NCI-H82 (cell line): ENCODE measurements around the gene KRTAP5-3.

Experiments used
- DNase-seq: peaks from one replicate; lab custom pipeline; 2025; lab: John Stamatoyannopoulos, UW

The KRTAP5-3 gene

DNA sequence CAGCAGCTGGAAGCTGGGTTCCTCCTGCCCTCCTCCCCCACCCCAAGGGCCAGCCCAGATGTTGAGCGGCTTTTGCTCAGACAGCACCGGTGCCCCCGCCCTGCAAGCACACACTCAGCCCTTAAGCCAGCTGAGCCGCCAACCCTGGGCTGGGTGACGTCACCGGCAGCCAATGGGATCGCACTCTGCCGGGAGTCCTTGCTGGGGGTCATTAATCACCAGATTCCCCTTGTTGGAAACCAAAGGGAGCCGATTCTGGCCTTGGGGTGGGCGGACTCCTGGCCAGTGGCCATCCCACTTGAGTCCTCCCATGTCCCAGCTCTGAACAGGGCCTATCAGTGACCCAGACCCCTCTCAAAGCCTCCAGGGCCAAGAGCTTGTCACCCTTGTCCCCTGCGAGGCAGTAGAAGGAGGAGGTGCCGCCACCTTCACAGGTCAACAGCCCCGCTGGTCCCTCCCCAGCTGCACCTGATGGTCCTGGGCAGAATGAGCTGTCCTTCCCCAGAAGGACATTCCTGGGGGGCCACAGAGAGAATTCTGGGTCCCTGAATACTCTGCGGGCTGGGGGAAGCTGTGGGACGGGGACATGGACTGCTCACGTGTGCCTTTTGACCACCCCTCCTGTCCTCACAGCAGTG, 43.6 kb downstream of the KRTAP5-3 start:
- DNase-seq = peak; percentile 88

DNA sequence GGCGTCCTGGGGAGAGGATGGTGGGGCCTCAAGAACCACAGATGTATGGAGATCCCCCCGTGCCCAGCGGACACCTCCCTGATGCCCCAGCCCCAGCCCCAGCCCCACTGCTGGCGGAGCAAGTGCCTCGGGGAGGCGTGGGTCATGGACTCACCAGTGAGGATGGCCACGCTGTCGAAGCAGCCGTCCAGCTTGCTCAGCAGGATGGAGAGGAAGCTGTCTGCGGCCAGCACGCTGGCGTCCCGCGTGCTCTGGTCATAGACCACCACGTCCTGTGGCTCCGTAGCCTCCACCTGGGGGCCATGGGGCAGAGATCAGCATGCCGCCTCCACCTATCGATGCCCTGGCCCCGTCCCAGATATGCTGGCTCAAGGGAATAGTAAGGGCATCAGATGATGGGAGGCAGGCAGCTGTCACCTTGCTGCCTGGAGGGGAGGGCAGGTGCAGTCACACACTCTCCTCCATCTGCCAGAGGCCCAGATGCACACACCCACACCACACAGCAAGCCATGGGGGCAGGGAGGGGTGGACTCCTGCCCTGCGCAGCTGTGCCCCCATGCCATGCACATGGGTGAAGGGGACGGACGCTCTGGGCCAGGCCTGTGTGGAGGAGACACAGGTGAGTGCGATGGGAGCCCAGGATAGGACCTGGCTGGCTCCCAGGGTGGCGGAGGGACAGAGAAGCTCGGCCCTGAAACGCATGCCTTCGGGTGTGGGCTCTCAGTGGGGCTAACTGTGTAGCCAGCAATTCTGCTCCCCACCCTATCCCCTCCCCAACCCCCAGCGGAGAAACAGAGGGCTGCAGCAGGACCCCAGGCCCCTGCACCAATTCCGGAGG, 44.3 kb downstream of the KRTAP5-3 start:
- DNase-seq = peak; percentile 28

DNA sequence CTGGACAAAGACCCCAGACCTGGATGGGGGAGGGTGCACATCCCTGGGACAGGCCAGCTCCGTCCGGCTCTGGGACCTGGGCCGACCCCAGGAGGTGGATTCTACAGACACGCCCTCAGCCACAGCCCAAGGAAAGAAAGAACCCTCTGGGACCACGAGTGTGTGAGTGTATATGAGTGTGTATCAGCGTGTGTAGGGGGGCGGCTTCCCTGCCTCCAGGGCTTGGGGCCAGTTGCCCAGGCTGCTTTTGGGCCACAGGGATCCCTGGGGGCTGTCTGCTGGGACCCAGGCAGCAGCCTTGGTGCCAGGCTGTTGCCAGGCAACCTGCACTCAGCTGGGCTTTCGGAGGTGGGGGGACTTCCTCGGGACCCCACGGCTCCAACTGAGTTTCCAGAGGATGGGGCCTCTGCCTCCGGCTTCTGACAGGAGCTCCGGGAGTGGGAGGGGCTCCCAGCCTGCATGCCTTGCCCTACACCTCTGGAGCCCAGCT, 45.1 kb downstream of the KRTAP5-3 start:
- no peak for DNase-seq

DNA sequence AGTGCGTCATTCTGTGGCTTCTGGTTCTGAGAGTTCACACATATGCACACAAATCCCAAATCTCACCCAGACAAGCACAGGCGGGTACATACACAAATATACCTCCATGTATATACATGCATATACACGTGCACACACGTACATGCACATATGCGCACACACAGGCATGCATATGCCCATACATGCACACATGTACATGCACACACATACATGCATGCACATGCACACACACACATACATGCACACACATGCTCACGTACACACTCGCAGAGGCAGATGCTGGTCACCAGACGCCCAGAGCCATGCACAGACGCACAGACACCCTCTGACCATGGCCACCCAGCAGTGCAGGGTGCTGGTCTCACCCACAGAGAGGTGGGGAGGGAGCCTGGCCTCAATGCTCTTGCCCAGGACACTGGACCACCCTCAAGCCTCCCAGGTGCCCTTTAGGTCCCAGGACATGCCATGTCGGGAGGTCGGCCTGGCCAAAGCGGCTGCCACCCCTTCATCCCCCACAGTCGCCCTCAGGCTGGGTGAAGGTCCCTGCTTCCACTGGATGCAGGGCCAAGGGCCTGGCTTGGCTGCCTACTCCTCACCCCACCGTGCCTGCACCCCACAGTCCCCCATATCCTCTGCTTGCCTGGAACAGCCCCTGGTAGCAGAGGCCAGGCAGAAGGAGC, 45.7 kb downstream of the KRTAP5-3 start:
- DNase-seq = no peak

DNA sequence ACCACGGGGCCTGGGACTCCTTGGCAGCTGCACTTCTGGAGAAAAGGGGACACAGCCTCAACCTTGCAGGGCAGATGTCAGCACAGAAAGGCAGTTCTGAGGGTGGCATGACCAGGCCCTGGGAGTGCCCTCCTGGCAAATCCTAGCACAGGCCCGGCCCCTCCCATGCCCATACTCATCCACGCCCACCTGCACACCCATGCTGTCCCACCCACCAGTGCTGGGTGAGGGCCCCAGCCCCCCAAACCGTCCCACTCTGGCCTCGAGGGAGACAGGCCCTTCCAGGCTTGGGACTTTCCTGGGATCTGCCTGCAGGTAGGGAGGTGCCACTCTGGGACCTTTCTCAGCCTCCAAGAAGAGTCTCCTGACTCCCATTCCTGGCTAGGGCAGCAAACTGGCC, 46.3 kb downstream of the KRTAP5-3 start:
- DNase-seq = no peak

DNA sequence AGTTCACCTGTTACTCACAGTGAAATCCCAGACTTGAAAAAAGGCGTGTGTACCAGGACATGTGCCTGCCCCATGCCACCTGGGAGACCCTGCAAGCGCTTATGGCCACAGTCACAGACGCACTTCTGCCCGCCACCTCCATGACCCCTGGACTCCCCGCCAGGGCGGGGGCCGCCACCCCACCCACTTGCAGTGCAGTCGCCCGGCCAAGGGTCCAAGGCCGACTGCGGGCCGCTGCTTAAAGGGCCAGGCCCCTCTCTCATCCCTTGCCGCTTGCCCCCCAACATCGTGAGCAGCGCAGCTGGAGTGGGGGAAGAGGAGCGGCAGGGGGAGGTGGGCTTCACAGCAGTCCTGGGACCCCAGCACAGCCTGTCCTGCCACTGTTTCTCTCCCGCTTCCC, 47.0 kb downstream of the KRTAP5-3 start:
- no peak for DNase-seq

DNA sequence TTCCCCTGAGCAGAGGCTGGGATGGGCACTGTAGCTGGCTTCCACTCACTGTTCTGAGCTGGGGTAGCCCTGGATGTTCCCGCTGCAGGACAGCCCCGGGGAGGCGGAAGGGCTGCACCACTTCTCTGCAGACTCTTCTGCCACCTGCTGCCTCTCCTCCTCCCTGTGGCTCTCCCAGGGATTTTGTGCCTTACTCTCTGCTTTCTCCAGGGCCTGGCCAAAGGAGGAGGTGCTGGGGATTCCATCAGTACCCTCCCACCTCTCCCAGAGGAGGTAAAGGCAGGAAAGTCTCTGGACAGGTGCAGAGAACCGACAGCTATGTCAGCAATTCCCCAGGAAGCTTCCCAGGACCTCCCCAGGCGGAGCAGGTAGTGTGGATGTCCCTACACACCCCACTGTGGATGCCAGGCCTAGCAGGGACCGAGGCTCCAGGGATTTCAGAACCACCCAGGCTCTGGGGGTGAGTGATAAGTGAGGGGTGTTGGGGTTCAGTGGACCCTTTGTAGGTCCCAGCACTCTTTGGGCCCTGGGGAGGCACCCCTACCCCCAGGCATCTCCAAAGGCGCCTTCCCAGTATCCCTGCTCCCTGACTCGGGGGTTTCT, 47.5 kb downstream of the KRTAP5-3 start:
- no peak for DNase-seq

DNA sequence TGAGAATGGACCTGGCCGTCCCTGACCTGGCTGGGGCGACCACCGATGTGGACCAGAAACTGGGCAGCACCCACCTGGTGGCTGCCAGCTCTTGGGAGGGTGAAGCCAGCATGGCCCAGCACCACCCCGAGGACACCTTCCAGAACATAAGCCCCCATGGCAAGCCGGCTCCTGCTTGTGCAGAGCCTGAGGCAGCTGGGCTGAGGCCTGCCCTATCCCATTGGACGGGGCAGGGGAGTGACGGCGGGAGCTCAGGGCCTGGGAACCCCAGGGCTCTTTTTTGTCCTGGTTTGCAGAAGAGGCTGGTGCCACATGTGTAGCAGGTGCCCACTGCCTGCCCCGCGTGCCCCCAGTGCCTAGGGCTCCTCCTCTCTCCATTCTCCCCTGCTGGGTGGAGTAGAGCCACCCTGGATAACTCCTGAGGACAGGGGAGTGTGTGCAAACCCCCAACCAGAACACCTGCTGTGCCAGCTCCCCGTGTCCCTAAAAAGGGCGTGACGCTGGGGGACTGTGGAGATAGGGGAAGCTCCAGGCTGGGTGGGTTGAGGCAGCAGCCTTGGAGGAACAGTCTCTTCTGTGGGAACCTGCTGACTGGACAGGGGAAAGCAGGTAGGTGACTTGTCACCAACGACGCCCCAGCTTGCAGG, 48.1 kb downstream of the KRTAP5-3 start:
- no peak for DNase-seq

DNA sequence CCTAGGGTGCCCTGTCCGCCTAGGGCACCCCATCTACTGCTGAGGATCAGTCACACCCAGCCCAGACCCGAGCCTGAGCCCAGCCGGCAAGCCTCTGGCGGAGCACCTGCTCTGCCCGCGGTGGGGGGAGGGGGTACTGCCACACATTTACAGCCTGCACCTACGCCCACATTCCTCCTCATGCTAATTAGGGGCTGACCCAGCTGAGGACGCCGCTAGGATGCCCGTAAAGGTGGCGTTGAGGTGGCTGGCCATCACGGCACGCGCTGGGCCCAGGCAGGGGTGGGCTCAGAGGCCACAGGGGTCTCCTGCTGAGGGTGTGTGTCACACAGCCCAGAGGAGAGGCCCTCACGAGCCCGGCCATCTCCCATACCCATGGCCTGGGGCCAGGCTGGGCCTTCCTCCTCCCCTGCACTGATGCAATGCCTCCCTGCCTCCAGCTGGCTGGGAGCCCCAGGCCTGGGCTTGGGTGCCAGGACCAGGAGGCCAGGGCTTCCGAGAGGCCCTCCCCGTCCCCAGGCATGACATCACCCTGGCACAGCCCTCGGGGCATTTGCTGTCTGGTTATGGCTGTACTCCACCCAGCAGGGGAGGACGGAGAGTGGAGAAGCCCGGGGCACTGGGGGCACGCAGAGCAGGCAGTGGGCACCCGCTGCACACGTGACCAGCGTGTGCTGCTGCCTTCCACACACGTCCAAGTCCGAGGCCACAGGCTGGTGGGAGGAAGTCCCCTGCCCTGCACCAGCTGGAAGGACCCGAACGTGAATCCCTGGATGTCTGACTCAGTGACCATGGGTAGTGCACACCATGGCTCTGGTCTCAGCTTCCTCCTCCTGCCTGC, 48.9 kb downstream of the KRTAP5-3 start:
- no peak for DNase-seq

DNA sequence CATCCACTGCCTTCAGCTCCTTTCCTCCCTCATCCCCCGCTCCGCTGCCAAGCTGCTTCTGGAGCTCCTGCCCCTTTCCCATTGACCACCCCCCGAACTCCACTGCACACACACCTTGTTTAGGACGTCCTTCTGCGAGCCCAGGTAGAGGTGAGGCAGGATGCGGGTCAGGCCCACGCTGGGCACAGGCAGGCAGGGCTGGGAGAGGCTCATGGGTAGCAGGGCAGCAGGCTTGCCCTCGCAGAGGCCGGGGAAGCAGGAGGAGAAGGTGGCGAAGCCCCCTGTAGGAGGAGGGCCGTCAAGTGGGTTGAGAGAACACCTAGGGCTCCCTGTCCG, 49.5 kb downstream of the KRTAP5-3 start:
- no peak for DNase-seq

DNA sequence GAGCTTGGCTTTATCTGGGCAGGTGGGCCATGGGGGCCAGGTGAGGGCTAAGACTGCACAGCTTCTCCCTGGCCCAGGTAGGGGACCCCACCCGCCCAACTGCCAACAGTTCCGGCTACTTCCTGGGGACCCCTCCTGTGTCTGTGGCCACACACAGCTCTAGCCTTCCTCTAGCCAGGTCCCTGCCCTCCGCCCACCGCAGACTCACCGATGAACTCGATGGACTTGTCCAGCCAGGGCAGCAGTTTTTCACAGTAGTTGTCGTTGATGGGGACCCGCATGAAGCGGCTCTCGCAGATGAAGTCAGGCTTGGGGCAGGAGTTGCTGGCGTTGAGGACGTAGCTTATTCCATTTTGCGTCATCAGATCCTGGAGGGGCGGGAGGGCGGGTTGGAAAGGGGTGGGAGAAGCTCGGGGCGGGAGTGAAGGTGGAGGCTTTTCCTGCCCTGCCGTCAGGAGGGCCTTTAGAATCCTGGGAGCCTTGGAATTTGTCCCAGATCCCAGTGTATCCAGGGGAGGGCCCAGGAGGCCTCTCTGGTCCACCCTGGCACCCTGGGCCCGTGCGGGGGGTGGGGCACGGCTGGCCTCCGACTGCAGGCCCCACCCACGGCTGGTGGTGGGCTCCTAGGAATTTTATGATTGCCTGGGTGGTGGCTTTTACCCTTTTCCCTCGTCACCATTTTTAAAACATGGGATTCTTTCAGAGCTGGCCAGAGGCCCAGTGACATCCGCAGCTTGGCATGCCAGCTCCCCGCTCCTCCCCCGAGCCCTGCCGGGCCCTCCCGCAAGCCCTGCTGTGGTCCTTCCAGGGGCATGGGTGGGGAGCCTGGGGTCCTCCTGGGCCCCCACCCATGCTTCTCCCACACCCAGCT, 50.1 kb downstream of the KRTAP5-3 start:
- no peak for DNase-seq
